GM12892 (cell line): ENCODE data around the gene FAM222A.

ENCODE experiments used
- DNase-seq: peaks from one replicate; pipeline ENCODE4 v3.0.0; 2011; ENCODE audit not compliant: insufficient read length
- FAIRE-seq: peaks from 2 replicates; lab custom pipeline; 2011; peaks lifted over from hg19 to GRCh38; lab: Jason Lieb, UNC
- POLR2A ChIP-seq: IDR thresholded peaks from 2 replicates; pipeline ENCODE4 v1.6.1; 2011; ENCODE audit warnings: low read depth, low read length, control low read depth
- POLR2AphosphoS5 ChIP-seq: IDR thresholded peaks from 2 replicates; pipeline ENCODE4 v1.6.1; 2011; ENCODE audit warnings: low read depth, low read length, control low read depth
- TAF1 ChIP-seq: IDR thresholded peaks from 2 replicates; pipeline ENCODE4 v1.6.1; 2011; ENCODE audit warnings: low read depth, mild to moderate bottlenecking, control low read depth, low read length, borderline replicate concordance

FAM222A gene

DNA sequence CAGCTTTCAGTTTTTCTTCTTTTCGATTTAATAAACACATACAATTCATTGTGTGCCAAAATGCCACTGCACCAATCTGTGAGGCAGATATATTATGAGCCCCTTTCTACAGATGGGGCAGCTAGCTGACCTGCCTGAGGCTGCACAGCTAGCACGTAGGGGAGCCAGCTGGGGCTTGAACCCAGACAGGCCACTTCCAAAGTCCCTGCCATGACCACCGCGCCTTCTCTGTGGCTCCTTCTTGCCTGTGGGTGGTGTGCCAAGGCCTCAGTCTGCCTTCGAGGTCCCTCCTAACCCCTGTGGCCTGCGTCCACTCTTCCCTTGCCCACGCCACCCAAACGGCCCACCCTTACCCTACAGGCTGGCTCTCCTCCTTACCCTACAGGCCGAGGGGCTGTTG is 16.2 kb downstream of the FAM222A start:
- no peak for DNase-seq
- TF ChIP-seq POLR2A, result no peak
- TF ChIP-seq POLR2AphosphoS5, result no peak
- no peak for TF ChIP-seq TAF1
- no peak for FAIRE-seq

DNA sequence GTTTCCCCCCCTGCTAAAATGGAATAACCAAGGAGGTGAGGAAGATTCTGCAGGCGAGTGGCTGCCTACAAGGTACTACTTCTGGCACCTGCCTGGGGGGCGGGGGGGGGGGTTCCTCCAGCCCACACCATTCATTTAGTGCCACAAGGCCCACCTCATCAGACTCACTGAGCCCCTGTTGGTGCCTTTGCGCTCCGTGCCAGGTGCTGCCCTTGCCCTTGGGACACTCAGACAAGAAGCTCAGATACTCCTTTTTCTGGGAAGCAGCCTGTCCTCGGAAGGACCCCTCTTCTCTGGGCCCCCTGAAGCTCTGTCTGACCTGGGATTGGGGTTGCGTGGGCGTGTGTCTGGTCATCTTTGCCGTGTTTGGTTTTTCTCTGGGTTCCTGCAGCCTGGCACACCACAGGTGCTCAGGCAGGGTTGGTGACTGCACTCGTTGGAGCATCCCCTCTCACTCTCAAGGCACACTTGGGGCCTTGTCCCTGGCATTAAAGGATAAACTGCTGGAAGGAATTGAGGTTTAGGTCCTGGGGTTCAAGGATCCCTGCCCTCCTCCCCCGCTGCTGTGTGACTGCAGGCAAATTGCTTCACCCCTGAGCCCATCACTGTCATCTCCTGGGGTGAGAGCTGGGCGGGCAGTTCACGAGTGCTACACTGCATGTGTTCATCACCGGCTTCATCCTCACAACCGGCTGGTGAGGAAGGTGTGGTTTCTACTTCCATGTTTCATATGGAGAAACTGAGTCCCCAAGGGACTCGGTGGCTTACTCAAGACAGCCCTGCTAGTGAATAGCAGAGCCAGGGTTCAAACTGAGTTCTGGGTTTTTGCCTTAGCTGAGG is 16.9 kb downstream of the FAM222A start:
- FAIRE-seq (no peak), DNase-seq (no peak)
- TF ChIP-seq POLR2A (no peak), POLR2AphosphoS5 (no peak)

DNA sequence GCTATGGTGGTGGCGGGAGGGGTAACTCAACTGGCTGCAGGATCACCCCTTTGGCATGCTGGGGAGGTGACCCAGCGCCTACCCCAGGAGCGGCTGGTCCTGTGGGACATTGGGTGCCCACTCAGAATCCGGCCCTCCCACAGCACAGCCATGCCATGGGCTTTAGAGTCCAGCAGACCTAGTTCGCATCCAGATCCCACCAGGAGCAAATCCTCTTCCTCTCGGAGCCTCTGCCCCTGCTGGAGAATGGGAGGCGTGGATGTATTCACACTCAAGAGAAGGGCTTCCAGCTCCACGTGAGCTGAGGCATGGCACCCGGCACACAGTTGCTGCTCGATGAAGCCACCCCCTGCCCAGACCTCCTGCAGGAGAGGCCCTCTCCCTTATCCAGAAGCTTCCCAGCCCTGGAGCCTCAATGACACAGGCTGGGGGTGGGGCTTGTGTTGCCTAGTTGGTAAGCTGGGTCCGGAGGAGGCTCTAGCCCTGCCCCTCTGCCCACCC is 17.7 kb downstream of the FAM222A start:
- TF ChIP-seq POLR2A (no peak), TAF1 (no peak), POLR2AphosphoS5 (no peak)
- FAIRE-seq, result no peak

DNA sequence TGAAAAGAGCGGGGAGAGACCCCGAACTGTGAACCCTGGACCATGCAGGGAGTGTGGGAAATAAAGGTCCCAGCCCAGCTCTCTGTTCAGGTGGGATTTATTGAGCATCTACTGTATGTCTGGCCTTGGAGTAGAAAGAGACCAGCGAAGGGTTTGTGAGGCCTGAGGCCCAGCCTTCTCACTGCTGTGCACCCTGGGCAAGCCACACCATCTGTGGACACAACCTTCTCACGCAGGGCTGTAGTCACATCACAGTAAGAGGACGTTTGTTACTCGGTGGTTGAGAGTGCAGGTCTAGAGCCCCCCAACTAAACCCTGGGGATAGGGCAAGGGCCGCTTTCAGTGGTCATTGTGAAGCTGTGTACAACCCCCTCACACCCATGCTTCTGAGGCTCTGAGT is 18.2 kb downstream of the FAM222A start:
- no peak for FAIRE-seq
- TF ChIP-seq POLR2A (no peak), POLR2AphosphoS5 (no peak)

More for the DNA sequence above, 17.7 kb downstream of the FAM222A start:
- no peak for DNase-seq

DNA sequence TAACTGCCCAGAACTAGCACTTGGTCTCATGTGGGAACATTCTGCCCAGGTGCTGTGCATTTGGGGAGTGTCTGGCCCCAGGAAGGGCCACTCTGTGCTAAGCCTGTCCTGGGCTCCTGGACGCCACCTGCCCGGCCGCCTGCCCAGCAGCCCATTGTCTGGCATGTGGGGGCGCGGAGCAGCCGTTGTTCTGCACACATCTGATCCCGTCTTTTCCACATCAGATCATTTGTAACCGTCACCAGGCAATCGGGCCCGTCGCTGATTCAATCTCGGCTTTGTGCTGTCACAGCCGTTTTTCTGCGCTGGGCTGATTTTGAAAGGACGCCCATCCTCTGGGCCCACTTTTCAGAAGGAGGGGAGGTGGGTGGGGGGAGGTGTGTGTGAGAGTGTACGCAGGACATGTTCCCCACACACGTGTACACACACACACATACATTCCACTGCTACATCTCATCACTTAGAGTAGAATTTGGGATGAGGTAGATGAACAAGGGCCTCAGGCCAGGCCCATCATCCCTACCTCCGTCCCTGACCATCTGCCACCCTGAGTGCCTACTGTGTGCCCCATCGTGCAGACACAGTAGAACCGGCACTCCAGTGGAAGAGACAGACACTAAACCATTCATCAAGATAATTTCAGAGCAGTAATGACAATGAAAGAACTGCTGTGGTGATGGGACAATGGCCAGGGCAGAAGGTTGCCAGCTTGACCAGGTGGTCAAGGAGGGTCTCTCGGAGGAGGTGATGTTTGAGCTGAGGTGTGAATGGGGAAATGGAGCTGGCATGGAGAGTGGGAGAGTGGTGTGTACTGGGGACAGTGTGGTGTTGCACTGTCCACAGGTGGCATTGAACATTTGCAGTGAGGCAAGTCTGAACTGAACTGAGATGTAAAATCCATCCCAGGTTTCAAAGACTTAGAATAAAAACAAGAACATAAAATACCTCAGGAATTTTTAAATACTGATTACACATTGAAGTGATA is 19.0 kb downstream of the FAM222A start:
- TF ChIP-seq POLR2A, result no peak
- no peak for TF ChIP-seq TAF1
- no peak for TF ChIP-seq POLR2AphosphoS5
- FAIRE-seq, result no peak
- DNase-seq, result no peak

More for the DNA sequence above, 18.2 kb downstream of the FAM222A start:
- no peak for DNase-seq

DNA sequence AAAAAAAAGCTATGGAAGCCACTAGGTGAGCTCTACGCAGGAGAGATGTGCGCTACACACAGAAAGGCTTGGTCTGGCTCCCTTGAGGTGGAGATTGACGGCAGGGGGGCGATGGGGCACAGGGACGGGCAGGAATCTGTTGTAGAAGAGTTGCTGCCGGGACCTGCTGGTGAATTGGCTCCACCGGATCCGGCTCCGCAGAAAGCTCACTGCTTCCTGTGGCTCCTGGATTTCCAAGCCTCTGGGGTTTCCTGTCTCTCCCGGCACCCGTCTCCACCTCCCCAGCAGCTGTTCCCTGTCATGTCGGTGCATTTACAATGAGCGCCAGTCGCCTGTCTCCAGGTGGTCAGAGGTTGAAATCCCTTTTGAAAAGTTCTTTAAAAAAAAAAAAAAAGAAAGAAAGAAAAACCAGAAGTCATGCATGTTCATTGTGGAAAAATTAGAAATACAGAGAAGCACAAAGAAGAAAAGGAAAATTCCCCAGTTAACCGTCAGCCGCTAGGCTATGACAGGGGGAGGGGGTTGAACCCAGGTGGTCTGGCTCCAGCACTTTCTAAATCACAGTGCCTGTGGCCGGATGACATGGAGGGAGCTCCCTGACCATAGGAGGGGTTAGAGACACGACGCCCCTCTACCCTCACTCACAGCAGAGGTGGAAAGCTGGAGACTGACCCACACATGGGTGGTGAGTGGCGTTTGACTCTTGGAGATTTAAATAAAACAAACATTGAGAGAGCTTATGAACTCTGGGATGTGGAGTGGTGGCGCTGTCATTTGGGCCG is 20.8 kb downstream of the FAM222A start:
- no peak for DNase-seq
- TF ChIP-seq TAF1, result no peak
- no peak for FAIRE-seq

DNA sequence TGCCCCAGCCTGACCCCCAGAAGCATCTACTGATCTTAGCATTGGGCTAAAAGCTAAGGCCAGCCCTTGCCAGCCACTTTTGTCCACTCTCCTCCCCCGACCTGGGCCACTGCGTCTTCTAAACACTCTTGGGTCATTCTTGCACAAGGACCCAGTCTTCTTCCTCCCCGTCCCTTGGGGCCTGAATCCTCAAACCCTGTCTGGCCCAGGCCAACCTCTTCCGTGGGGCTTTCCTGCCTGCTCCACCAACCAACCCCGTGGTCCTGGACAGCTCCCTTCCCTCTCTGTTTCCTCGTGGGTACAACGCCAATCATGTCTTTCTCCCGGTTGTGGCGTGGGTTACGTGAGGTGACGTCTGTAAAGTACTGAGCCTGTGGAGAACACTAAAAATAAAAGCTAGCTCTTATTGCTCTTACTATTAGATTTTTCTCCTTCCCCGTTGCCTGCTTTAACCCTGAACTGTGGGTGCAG is 21.5 kb downstream of the FAM222A start:
- DNase-seq (no peak), FAIRE-seq (no peak)
- TF ChIP-seq POLR2AphosphoS5, result no peak

DNA sequence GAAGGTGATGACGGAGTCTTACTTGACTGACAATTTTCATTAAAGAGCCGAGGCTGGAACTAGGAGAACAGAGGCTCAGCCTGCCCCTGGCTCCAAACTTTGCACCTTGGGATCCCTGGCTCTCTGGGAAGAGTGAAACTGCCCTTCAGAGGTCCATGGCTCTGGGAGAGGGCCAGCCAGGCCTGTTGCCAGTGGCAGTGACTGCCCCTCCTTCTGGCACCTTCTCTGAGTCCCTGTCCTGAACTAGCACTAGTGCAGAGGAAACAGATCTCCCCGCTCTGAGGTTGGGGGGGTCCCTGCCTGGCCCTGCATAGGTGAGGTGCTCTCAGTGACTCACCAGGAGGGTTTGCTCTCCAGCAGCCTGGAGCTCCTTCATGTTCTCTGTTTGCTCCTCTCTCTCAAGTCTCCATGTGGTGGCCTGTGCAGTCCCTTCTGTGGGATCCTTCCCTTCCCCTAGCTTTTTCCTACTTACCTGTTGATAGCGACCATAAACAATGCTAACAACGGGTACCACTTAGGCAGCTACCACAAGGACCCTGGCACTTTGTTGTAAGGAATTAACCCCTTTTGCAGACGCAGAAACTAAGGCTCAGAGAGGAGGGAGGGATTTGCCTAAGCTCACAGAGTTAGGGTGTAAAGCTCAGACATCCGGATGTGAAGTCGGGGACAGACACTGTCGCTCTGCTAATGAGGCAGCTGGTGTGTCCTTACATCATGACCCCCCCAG is 22.4 kb downstream of the FAM222A start:
- TF ChIP-seq POLR2AphosphoS5 (no peak), TAF1 (no peak), POLR2A (no peak)
- no peak for DNase-seq
- FAIRE-seq, result no peak

DNA sequence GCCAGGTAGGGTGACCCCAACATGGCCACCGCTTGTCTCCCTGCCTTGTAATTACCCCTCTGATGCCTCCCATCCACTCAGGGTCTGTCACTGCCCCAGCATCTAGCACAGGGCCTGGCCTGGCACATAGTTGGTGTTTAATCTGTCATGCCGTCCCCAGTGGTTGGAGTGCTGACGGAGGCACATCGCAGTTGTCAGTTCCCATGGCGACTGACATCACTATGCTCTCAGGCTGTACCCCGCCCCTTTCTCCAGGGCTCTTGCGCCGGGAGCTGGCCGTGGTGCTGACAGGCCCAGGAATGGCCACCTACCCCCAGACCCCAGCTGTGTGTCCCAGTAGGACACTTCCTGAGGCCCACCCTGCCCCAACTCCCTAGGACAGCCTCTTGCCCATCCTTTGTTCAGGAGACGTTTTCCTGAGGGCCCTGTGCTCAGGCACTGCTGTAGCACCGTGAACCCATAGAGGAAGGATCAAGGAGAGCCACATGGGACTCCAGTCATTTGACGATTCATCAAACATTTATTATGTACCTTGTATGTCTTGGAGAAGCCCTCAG is 23.0 kb downstream of the FAM222A start:
- DNase-seq (no peak), FAIRE-seq (no peak)
- TF ChIP-seq POLR2AphosphoS5 (no peak), TAF1 (no peak)

DNA sequence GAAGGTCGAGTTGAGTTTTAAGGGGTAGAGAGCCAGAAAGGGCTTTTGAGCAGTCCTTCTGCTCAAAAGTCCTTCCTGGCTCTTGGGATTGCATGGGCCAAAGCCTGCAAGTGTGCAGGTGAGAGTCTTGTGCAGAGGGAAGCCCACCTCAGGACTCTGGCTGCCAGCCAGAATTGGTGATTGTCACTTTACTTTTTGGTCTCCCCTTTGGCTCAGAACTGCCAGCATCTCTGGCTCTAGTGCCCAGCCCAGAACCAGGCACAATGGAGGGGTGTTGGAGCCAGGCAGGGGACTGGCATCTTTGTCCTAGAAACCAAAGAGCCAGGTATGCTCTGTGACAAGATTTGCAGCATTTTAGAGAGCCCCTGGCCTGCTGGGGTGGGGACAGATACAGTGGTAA is 23.5 kb downstream of the FAM222A start:
- TF ChIP-seq POLR2AphosphoS5 (no peak), TAF1 (no peak), POLR2A (no peak)
- FAIRE-seq (no peak), DNase-seq (no peak)

DNA sequence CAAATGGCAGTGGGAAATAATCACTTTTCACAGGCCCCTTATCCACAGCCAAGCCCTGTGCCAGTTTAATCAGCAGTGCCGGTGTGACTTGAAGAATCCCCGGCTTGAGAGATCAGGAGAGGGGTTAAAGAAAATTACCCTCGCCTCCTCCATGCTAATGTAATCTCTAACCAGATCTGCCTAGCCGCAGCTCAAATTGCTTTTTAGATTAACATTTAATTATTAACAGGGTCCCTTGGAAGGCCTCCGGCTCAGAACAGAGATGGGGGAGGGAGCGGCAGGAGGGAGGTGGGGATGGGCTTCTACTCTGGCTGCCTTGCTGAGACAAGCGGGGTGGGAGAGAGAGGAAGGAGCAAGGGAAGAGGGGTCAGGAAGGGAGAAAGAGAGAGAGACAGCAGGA is 24.0 kb downstream of the FAM222A start:
- DNase-seq, result no peak
- no peak for FAIRE-seq
- TF ChIP-seq POLR2A (no peak), POLR2AphosphoS5 (no peak), TAF1 (no peak)
